ENCODE measurements around the gene KDM4E.
A peak's percentile ranks its signal among the peaks of the same experiment; 100 is the strongest.

KDM4E gene

DNA sequence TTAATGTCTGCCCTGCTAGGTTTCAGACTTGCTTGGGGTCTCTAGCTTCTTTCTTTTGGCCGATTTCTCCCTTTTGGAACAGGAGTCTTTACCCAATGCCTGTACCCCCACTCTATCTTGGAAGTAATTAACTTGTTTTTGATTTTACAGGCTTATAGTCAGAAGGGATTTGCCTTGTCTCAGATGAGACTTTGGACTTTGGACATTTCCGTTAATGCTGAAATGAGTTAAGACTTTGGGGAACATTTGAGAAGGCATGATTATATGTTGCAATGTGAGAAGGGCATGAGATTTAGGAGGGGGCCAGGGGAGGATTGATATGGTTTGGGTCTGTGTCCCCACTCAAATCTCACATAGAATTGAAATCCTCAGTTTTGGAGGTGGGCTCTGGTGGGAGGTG is 29.3 kb downstream of the KDM4E start:
- DNase-seq, result no peak

- DNase-seq, result no peak
These were observed 30.3 kb downstream of the KDM4E start for GRCh38 chr11:95055283-95055897.

- no peak for DNase-seq
These were observed 32.9 kb downstream of the KDM4E start for GRCh38 chr11:95057959-95058358.

- DNase-seq, result no peak
These were observed 33.6 kb downstream of the KDM4E start for GRCh38 chr11:95058621-95059020.

GRCh38 chr11:95059046-95059445 is 34.0 kb downstream of the KDM4E start:
- no peak for DNase-seq

GRCh38 chr11:95065336-95065735 is 40.3 kb downstream of the KDM4E start:
- DNase-seq, result no peak

DNA sequence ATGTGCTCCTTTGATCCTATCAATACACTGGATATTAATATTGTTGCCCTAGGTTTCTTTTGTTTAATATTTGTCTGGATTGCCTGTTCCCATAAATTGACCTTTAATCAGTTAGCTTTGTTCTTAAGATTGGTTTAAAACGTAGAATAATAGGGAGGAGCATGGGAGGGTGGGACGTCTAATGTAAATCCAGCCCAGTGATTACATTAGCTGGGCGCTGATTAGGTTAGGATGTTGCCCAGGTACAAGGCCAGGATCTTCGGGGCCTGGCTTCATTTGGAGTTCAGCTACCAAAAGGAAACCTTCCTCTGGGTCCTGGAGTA is 41.6 kb downstream of the KDM4E start, which contains the start of gene SRSF8:
Gene SRSF8 (plus strand): TSS at position 204 of the 323 bp plus-strand sequence. CDS start 308 bp downstream, outside the sequence.
- no peak for DNase-seq

GRCh38 chr11:95067039-95067840 is 42.2 kb downstream of the KDM4E start:
- peak; percentile 81 for DNase-seq

DNA sequence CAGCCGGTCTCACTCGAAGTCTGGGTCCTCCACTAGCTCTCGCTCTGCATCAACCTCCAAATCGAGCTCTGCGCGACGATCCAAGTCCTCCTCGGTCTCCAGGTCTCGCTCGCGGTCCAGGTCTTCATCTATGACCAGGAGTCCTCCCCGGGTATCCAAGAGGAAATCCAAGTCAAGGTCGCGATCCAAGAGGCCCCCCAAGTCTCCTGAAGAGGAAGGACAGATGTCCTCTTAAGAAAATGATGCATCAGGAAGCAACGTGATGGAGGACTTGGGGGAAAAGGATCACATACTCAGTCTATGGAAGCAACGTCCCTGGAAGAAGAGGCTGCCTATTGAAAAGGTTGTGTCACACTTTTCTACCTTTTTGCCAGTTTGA is 42.8 kb downstream of the KDM4E start:
- DNase-seq, result no peak

GRCh38 chr11:95068549-95068948 is 43.5 kb downstream of the KDM4E start:
- peak; percentile 70 for DNase-seq

- no peak for DNase-seq
These were observed 45.4 kb downstream of the KDM4E start for GRCh38 chr11:95070471-95070870.

GRCh38 chr11:95072948-95073347 is 47.9 kb downstream of the KDM4E start:
- no peak for DNase-seq

GRCh38 chr11:95074792-95075563 is 49.9 kb downstream of the KDM4E start:
- DNase-seq, result no peak

GRCh38 chr11:95076416-95076815 is 51.4 kb downstream of the KDM4E start:
- no peak for DNase-seq

- DNase-seq, result no peak
These were observed 51.9 kb downstream of the KDM4E start for GRCh38 chr11:95076981-95077380.
